ENCODE data around the gene PTF1A. TPM values are rescaled to one million over a fixed set of nuclear protein-coding genes. Genes with fewer than 3 reads are reported as not detected.

The PTF1A gene
- polyA plus RNA-seq, 1 donor from 2014 or later = not detected

GRCh38 chr10:23174977-23175512, 17.1 kb upstream of the PTF1A start:
- TF ChIP-seq MXI1 (conservative IDR thresholded peaks at IDR 0.05; ENCODE audit: poor library complexity, severe bottlenecking) = no peak
- TF ChIP-seq CTCF (IDR thresholded peaks at IDR 0.05; ENCODE audit: poor library complexity, severe bottlenecking) = no peak
- no peak for TF ChIP-seq RAD21 (conservative IDR thresholded peaks at IDR 0.05)
- no peak for TF ChIP-seq POLR2AphosphoS5 (IDR thresholded peaks at IDR 0.05)
- TF ChIP-seq SMC3 (conservative IDR thresholded peaks at IDR 0.05; ENCODE audit: poor library complexity) = no peak
- no peak for TF ChIP-seq REST (IDR thresholded peaks at IDR 0.05; ENCODE audit: borderline replicate concordance)
- no peak for TF ChIP-seq EP300 (conservative IDR thresholded peaks at IDR 0.05; ENCODE audit: poor library complexity, severe bottlenecking)
- no peak for TF ChIP-seq EZH2 (IDR thresholded peaks at IDR 0.05; ENCODE audit: borderline replicate concordance, insufficient read depth, low read length, poor library complexity, severe bottlenecking)
- no peak for TF ChIP-seq TAF1 (IDR thresholded peaks at IDR 0.05; ENCODE audit: low read depth)
- no peak overlapping the region for H3K4me2 ChIP-seq (ENCODE audit: low read length)
- H3K79me2 ChIP-seq (replicated peaks; ENCODE audit: insufficient read depth, low read length) = no peaks in the 10 kb centered on the region
- no peaks in the 10 kb centered on the region for H3F3A ChIP-seq (ENCODE audit: insufficient read depth, low read length, poor library complexity, severe bottlenecking)
- H2AFZ ChIP-seq (ENCODE audit: low read depth, low read length) = no peak overlapping the region
- H3K27ac ChIP-seq (ENCODE audit: low read length) = no peak overlapping the region
- no peaks in the 10 kb centered on the region for H4K20me1 ChIP-seq (ENCODE audit: insufficient read depth)
- H3K9me2 ChIP-seq (ENCODE audit: insufficient read depth, low read length) = no peaks in the 10 kb centered on the region
- H3K9ac ChIP-seq (ENCODE audit: low read length) = no peak overlapping the region
- peaks cover 100% of the 10 kb centered on the region for H3K27me3 ChIP-seq (ENCODE audit: insufficient read depth, low read depth, low read length)
- H3K4me3 ChIP-seq (ENCODE audit: low read length) = no peak overlapping the region
- no peaks in the 10 kb centered on the region for H3K9me3 ChIP-seq (ENCODE audit: low read length)
- no peaks in the 10 kb centered on the region for H3K36me3 ChIP-seq (ENCODE audit: insufficient read depth, low read length)

- Histone ChIP-seq H3K27ac (ENCODE audit: low read length) (no peak overlapping the region), H3K9me2 (ENCODE audit: insufficient read depth, low read length) (no peaks in the 10 kb centered on the region), H3K79me2 (replicated peaks; ENCODE audit: insufficient read depth, low read length) (no peaks in the 10 kb centered on the region), H3K4me2 (ENCODE audit: low read length) (no peak overlapping the region), H3K36me3 (ENCODE audit: insufficient read depth, low read length) (no peaks in the 10 kb centered on the region), H3K4me3 (ENCODE audit: low read length) (no peak overlapping the region), H3F3A (ENCODE audit: insufficient read depth, low read length, poor library complexity, severe bottlenecking) (no peaks in the 10 kb centered on the region), H3K9ac (ENCODE audit: low read length) (no peak overlapping the region), H2AFZ (ENCODE audit: low read depth, low read length) (no peak overlapping the region), H3K27me3 (ENCODE audit: insufficient read depth, low read depth, low read length) (peaks cover 96% of the 10 kb centered on the region), H3K9me3 (ENCODE audit: low read length) (peaks cover 4% of the 10 kb centered on the region), H4K20me1 (ENCODE audit: insufficient read depth) (no peaks in the 10 kb centered on the region)
- TF ChIP-seq POLR2AphosphoS5 (IDR thresholded peaks at IDR 0.05) (no peak), TAF1 (IDR thresholded peaks at IDR 0.05; ENCODE audit: low read depth) (no peak), RAD21 (conservative IDR thresholded peaks at IDR 0.05) (no peak), EZH2 (IDR thresholded peaks at IDR 0.05; ENCODE audit: borderline replicate concordance, insufficient read depth, low read length, poor library complexity, severe bottlenecking) (no peak)
Observed at GRCh38 chr10:23186178-23186577, 5.9 kb upstream of the PTF1A start.

Measured in neural cell (in vitro differentiated cells).